ENCODE data around the gene PSMG2.
A peak's percentile ranks its signal among the peaks of the same experiment; 100 is the strongest.

The PSMG2 gene

GRCh38 chr18:12765126-12765525, 62.3 kb downstream of the PSMG2 start:
- H3K36me3 ChIP-seq = no peaks in the 10 kb centered on the region
- H3K9ac ChIP-seq = no peak overlapping the region
- no peak overlapping the region for H3K4me3 ChIP-seq
- H4K20me1 ChIP-seq = no peaks in the 10 kb centered on the region
- peaks cover 13% of the 10 kb centered on the region for H3K9me3 ChIP-seq
- H3K27me3 ChIP-seq = no peaks in the 10 kb centered on the region
- H3K27ac ChIP-seq = no peak overlapping the region
- peaks cover 46% of the 10 kb centered on the region for H3K4me1 ChIP-seq
- H3K4me2 ChIP-seq = peak overlapping the region; percentile 42
- no peak for TF ChIP-seq Cebpa-rat (IDR thresholded peaks at IDR 0.05)

DNA sequence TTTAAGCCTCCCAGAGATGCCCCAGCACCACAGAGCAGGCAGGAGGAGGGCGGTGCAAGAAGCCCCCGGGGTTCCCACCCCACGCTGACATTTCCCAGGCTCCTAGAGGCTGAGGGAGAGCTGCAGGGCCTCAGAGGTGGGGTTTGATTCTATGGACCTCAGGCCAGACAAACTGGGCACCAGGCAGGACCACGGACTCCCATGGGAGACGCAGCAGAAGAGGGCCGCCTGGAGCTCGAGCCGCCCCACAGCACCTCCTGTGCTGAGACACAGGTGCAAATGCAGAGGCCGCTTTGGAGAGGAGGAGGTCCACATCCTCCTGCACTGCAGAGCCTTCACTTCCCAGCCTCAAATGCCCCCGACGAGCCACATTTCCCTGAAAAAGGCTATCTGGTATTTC, 62.7 kb downstream of the PSMG2 start:
- no peak overlapping the region for H3K4me3 ChIP-seq
- no peaks in the 10 kb centered on the region for H3K27me3 ChIP-seq
- no peaks in the 10 kb centered on the region for H4K20me1 ChIP-seq
- H3K36me3 ChIP-seq = no peaks in the 10 kb centered on the region
- H3K27ac ChIP-seq = no peak overlapping the region
- no peak for TF ChIP-seq Cebpa-rat (IDR thresholded peaks at IDR 0.05)
- peaks cover 13% of the 10 kb centered on the region for H3K9me3 ChIP-seq
- peaks cover 46% of the 10 kb centered on the region for H3K4me1 ChIP-seq
- H3K4me2 ChIP-seq = peak overlapping the region; percentile 42
- no peak overlapping the region for H3K9ac ChIP-seq

DNA sequence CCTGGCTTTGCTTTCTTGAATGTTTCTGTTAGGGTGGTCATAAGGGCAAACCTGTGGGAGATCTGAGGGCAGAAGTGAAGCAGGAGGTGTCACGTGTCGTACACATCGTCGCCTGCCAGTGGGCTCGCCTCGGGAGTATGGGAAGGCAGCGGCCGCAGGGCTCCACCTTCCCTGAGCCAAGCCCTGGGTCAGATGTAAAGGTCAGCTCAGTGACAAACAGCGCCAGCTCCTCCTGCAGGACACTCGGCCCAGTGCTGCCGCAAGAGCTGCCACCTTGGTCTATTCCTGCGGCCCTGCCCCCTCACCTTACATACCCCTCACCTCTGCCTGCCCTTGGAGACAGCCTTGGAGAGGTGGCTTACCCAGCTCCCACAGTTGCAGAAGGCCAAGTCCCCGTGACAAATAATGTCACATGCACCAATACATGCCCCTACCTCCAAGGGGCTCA, 64.2 kb downstream of the PSMG2 start:
- H3K4me2 ChIP-seq = no peak overlapping the region
- no peak overlapping the region for H3K9ac ChIP-seq
- no peak overlapping the region for H3K4me3 ChIP-seq
- peaks cover 46% of the 10 kb centered on the region for H3K4me1 ChIP-seq
- H4K20me1 ChIP-seq = no peaks in the 10 kb centered on the region
- peaks cover 13% of the 10 kb centered on the region for H3K9me3 ChIP-seq
- H3K27me3 ChIP-seq = no peaks in the 10 kb centered on the region
- no peaks in the 10 kb centered on the region for H3K36me3 ChIP-seq
- TF ChIP-seq Cebpa-rat (IDR thresholded peaks at IDR 0.05) = no peak
- H3K27ac ChIP-seq = no peak overlapping the region

GRCh38 chr18:12767580-12768155, 64.8 kb downstream of the PSMG2 start:
- Histone ChIP-seq H3K27ac (no peak overlapping the region), H3K27me3 (no peaks in the 10 kb centered on the region), H3K36me3 (no peaks in the 10 kb centered on the region), H3K4me2 (no peak overlapping the region), H3K9me3 (peaks cover 13% of the 10 kb centered on the region), H3K9ac (no peak overlapping the region), H4K20me1 (no peaks in the 10 kb centered on the region), H3K4me3 (no peak overlapping the region), H3K4me1 (peaks cover 46% of the 10 kb centered on the region)
- no peak for TF ChIP-seq Cebpa-rat (IDR thresholded peaks at IDR 0.05)

DNA sequence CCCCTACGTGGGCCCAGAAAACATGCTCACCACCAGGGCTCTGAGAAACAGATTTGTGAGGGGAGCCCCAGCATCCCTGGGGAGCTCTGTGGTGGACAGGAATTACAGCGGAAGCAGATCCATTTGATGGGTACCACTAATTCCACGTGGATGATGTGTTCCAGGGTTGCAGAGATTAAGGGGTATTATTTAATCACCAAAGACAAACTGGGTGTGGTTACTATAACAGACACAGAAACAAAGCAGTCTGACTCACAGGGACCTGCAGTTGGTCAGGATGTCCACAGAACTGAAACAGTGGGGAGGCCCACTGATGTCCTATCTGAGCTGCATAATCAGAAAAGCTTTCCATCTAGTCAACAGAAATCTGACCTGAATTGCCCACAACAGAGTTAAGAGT, 65.8 kb downstream of the PSMG2 start:
- no peaks in the 10 kb centered on the region for H3K36me3 ChIP-seq
- H3K27me3 ChIP-seq = no peaks in the 10 kb centered on the region
- H3K9me3 ChIP-seq = 0 out of 2 replicates have a peak, but pooled peaks cover 4% of the 10 kb centered on the region
- H3K4me3 ChIP-seq = no peak overlapping the region
- no peak for TF ChIP-seq Cebpa-rat (IDR thresholded peaks at IDR 0.05)
- no peaks in the 10 kb centered on the region for H4K20me1 ChIP-seq
- H3K4me1 ChIP-seq = peaks cover 45% of the 10 kb centered on the region
- no peak overlapping the region for H3K27ac ChIP-seq
- peak overlapping the region; percentile 46 for H3K4me2 ChIP-seq
- H3K9ac ChIP-seq = no peak overlapping the region

GRCh38 chr18:12769136-12769535, 66.3 kb downstream of the PSMG2 start:
- no peaks in the 10 kb centered on the region for H3K36me3 ChIP-seq
- no peak for TF ChIP-seq Cebpa-rat (IDR thresholded peaks at IDR 0.05)
- H3K27ac ChIP-seq = no peak overlapping the region
- H3K9me3 ChIP-seq = 0 out of 2 replicates have a peak, but pooled peaks cover under 1% of the 10 kb centered on the region
- H3K4me2 ChIP-seq = no peak overlapping the region
- no peak overlapping the region for H3K4me3 ChIP-seq
- H3K27me3 ChIP-seq = no peaks in the 10 kb centered on the region
- no peak overlapping the region for H3K9ac ChIP-seq
- peaks cover 40% of the 10 kb centered on the region for H3K4me1 ChIP-seq
- no peaks in the 10 kb centered on the region for H4K20me1 ChIP-seq

GRCh38 chr18:12769644-12770440, 67.0 kb downstream of the PSMG2 start:
- H3K4me3 ChIP-seq = no peak overlapping the region
- no peak overlapping the region for H3K4me2 ChIP-seq
- no peaks in the 10 kb centered on the region for H4K20me1 ChIP-seq
- H3K4me1 ChIP-seq = peaks cover 33% of the 10 kb centered on the region
- H3K27me3 ChIP-seq = no peaks in the 10 kb centered on the region
- no peak overlapping the region for H3K27ac ChIP-seq
- no peaks in the 10 kb centered on the region for H3K9me3 ChIP-seq
- no peak overlapping the region for H3K9ac ChIP-seq
- no peak for TF ChIP-seq Cebpa-rat (IDR thresholded peaks at IDR 0.05)
- no peaks in the 10 kb centered on the region for H3K36me3 ChIP-seq

GRCh38 chr18:12770469-12771219, 67.8 kb downstream of the PSMG2 start:
- Histone ChIP-seq H3K36me3 (no peaks in the 10 kb centered on the region), H3K4me1 (peaks cover 25% of the 10 kb centered on the region), H3K9me3 (peaks cover 4% of the 10 kb centered on the region), H3K27ac (no peak overlapping the region), H4K20me1 (no peaks in the 10 kb centered on the region), H3K4me3 (no peak overlapping the region), H3K4me2 (no peak overlapping the region), H3K27me3 (no peaks in the 10 kb centered on the region), H3K9ac (no peak overlapping the region)
- no peak for TF ChIP-seq Cebpa-rat (IDR thresholded peaks at IDR 0.05)

- H3K9ac ChIP-seq = no peak overlapping the region
These were observed 69.3 kb downstream of the PSMG2 start for GRCh38 chr18:12772111-12772510.

DNA sequence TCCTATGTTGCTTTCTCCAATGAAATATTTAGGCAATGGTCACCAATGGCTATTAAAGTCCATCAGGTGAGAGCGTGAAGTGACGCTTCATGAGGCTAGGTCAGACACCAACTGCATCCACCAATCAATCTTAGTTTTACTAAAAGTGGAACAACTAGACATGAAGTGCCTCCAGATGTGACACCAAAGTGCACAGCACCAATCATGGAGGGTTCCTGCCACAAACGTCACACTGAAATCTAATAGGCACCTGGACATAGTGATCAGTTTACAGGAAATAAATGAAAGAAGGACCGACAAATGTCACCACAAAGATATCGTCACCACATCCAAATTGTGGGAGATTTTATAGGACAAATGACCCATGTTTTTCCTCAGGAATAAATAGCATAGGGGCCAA, 70.5 kb downstream of the PSMG2 start:
- H4K20me1 ChIP-seq = no peaks in the 10 kb centered on the region
- H3K36me3 ChIP-seq = no peaks in the 10 kb centered on the region
- no peak overlapping the region for H3K9ac ChIP-seq
- no peak for TF ChIP-seq Cebpa-rat (IDR thresholded peaks at IDR 0.05)
- no peak overlapping the region for H3K4me3 ChIP-seq
- no peak overlapping the region for H3K27ac ChIP-seq
- H3K4me1 ChIP-seq = peaks cover 21% of the 10 kb centered on the region
- no peak overlapping the region for H3K4me2 ChIP-seq
- 0 out of 2 replicates have a peak, but pooled peaks cover 5% of the 10 kb centered on the region for H3K27me3 ChIP-seq
- peaks cover 25% of the 10 kb centered on the region for H3K9me3 ChIP-seq

More at GRCh38 chr18:12772111-12772510, 69.3 kb downstream of the PSMG2 start:
- no peaks in the 10 kb centered on the region for H3K36me3 ChIP-seq
- H3K9me3 ChIP-seq = peaks cover 19% of the 10 kb centered on the region
- H3K27me3 ChIP-seq = no peaks in the 10 kb centered on the region
- no peak overlapping the region for H3K4me3 ChIP-seq
- peaks cover 17% of the 10 kb centered on the region for H3K4me1 ChIP-seq
- TF ChIP-seq Cebpa-rat (IDR thresholded peaks at IDR 0.05) = no peak
- no peak overlapping the region for H3K27ac ChIP-seq
- H3K4me2 ChIP-seq = no peak overlapping the region
- H4K20me1 ChIP-seq = no peaks in the 10 kb centered on the region
